GM19238 (cell line): ENCODE measurements around the gene RAP2C.
A peak's percentile ranks its signal among the peaks of the same experiment; 100 is the strongest.

Source experiments
- DNase-seq: peaks from one replicate; pipeline ENCODE4 v3.0.0; 2011; ENCODE audit warnings: low spot score; ENCODE audit not compliant: insufficient read length

Gene RAP2C

DNA sequence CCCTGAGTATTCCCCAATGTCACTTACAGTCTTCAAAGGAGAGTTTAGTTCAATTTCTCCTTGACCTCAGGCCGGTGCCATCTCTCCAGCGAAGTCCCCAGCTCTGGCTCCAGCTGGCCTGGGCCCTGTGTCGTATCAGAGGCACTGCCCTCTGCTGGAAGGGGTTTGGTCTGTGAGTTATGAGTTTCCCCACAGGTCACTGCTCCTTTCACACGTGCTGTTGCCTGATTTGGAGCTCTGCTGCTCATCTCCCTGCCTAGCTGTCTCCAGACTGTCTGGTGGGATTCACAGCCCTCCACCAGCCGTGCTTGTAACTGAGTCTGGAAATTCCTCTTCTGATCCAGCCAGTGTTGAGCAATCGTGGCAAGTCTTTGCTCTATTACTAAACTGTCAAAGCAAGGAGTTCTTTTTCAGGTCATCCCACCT lies at the start of gene RAP2C:
TSS of gene RAP2C (minus strand) at position 105 of the 426 bp plus-strand sequence. CDS start 2,179 bp downstream, outside the sequence.
- peak; percentile 29 for DNase-seq

DNA sequence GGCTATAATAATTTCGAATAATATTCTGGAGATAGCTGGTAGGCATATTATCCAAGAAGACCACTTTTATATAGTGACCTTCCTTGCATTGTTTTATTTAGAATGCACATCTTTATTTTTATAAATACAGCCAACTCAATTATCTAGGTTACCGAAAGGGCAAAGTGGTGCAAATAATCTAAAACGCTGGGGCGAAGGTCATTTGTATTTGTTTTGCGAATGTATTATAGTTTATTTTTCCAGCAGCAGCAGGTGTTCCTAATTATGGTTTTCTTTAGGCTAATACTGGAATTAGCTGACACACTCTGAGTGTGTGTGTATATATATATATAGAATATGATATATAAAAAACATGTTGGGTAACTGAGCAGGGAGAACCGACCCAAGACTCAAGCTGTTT lies 48.1 kb upstream of the RAP2C start:
- no peak for DNase-seq

DNA sequence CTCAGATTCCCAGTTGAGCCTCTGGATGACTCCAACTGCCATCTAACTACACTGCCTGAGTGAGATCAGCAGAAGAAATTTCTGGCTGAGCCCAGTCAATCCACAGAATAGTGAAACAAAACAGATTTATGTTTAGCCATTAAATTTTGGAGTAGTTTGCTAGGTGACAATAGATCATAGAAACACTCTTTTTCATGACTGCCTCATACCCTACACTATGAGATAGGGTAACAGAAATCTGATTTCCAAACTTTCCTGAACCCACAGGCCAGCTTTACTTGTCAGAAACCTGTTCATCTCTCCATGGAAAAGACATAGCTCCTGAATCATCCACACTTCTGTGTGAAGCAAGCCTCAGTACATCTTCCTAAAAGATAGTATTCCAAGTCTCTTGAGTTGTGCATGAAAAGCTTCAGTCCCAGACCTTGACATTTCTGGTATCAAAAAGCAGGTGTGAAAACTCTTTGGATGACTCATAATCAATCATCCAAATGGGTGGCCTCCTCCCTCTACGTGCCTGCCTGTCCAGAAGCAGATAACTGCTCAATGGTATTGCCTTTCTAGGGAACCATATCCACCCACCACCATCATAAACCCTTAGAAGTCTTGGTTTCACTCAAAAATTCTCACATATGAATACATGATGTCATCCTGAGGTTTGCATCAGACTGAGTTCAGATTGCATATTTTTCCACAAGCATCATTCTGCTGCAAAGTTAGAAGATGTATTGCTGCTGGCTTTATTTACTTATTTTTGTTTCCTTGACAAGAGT lies 47.5 kb upstream of the RAP2C start:
- no peak for DNase-seq

DNA sequence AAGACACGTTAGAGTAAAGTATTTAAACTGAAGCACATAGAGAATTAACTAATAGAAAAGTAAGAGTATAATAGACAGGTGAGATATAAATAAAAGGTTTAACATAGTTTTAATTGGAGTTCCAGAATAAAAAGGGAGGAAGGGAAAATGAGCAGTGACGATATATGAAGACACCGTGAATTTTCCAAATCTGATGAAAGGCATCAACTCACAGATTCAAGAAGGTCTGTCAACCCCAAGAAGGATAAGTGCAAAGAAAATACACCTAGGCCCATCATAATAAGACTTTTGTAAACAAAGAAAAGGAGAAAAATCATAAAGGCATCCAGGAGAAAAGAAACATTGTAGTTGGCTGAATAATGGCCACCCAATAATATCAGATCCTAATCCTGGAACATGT lies 43.9 kb upstream of the RAP2C start:
- DNase-seq: no peak

DNA sequence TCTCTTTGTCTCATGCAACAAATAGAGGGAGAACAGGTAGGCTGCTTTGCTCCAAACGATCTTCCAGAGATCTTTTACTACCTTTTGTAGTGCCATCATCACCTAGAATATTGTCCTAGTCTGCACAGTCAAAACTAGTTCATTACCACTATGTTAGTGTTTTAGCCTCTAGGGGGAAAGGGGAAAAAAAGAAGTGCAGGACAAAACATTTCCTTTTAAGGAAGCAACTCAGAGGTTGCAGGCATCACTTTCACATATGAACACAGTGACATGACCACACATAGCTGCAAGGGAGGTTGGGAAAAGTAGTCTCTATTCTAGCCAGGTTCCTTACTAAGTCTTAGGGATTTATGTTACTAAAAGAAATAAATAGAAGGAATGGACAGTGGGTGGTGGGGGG lies 39.3 kb upstream of the RAP2C start:
- DNase-seq: no peak

DNA sequence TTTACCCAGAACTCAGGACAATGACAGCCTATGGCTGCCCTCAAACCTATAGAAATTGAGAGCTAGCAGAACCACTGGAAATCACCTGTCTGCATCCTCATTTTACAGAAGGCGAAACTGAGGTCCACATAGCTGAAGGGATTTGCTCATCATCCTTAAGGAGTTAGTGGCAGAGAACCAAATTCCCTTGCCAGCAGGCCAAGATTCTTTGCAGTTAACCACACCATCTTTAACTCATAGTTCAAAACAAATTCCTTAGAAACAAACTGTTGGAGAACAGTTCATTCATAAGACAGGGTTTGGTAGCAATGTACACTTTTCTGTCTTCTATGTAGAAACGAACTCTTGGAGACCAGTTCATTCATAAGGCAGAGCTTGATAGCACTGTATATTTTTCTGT lies 37.9 kb upstream of the RAP2C start:
- no peak for DNase-seq

DNA sequence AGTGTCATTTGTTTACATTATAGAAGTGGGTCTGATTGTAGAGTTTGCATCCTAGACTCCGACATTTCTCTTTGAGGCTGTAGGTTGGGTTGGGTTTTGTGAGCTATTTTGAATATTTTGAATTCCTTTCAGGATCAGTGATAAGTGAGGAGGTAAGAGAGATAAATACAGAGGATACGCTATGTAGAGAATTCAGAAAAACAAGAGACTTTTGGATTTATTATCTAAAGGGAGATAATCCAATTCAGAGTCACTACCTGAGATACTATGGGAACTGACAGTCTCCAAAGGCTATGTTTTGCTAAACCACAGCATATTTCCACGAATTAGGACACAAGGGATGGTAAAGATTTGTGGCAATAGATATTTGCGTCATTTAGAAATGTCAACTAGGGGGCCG lies 16.9 kb upstream of the RAP2C start:
- DNase-seq: no peak

DNA sequence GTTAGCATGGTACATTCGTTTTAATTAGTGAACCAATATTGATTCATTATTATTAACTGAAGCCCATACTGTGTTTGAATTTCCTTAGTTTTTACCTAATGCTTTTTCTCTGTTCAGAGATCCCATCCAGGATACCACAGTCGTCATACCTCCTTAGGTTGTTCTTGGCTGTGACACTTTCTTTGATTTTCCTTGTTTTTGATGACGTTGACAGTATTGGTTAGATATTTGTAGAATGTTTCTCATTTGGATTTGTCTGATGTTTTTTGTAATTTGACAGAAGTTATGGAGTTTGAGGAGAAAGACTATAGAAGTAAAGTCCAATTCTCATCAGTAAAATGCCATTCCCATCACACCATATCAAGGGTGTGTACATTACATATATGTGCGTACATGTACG lies 16.2 kb upstream of the RAP2C start:
- DNase-seq: no peak

DNA sequence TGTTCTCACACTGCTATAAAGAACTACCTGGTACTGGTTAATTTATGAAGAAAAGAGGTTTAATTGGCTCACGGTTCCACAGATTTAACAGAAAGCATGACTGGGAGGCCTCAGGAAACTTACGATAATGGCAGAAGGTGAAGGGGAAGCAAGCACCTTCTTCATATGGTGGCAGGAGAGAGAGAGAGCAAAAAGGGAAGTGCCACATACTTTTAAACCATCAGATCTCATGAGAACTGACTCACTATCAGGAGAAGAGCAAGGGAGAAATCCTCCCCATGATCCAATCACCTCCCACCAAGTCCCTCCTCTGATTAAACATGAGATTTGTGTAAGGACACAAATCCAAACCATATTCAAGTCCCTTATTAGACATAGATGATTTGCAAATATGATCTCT lies 12.3 kb upstream of the RAP2C start:
- DNase-seq: no peak

DNA sequence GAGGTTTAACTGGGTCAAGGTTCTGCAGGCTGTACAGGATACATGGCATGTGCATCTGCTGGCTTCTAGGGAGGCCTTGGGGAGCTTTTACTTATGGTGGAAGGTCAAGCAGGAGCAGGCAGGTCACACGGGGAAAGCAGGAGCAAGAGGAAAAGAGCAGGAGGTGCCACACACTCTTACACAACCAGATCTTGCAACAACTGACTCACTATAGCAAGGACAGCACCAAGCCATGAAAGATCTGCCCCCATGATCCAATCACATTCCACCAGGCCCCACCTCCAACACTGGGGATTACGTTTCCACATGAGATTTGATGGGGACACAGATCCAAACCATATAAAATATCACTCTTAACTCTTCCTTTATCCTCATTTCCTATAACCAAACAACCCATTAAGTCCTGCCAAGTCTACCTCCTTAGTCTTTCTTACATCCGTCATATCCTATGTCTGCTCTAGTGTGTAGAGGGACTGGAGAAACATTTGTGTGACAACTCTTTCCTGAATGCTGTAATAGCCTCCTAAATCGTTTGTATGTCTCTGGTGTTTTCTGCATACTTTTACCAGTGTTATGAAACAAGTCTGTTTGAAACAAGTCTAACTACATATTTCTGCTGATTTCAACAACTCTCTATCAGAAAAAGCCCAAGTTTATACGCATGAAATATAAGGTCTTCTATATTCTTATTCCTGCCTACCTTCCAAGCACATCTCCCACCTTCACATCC lies 8.3 kb upstream of the RAP2C start:
- no peak for DNase-seq

DNA sequence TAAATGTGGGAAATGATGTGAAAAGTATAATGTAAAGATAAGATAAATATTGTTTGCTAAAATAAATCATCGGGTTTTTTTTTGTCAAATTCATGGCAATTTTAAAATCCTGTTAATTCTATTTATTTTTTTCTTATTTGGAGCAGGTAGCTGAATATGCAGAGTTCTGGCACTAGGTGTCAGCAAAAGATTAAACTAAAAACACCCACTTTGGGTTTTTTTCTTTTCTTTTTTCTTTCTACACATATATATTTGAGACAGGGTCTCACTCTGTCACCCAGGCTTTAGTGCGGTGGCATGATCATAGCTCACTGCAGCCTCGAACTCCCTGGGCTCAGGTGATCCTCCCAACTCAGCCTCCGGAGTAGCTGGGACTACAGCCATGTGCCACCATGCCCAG lies 6.9 kb upstream of the RAP2C start:
- DNase-seq: no peak

DNA sequence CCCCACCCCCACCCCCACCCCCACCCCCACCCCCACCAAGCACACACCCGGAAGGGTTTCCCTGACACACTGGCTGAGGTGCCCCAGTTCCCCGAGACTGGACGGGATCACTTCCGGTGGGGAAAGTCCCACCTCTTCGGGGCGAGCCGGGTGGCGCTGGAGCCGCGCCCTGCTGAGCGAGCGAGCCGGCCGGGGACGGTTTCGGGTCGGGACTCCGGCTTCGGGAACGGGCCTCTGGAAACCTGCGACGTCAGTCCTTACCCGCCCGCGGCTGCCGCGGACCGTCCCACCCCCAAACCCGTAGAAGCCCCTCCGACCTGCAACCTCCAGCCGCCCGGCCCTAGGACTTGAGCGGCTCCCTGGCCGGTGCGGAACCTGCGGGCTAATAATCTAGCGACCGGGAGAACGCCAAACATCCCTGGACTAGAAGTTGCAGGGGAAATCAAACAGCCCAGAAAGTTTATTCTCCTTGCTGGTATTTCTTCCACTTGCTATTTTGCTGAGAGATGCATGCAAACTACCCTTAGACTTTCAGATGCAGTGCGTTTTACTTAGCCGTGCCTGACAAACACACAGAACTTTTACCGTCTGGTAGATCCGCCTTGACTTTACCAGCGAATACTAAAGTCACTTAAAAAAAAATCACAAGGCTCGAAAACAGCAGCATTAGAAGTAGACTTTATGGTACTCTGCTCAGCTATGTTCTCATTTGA lies 991 bp downstream of the RAP2C start:
- peak; percentile 60 for DNase-seq

DNA sequence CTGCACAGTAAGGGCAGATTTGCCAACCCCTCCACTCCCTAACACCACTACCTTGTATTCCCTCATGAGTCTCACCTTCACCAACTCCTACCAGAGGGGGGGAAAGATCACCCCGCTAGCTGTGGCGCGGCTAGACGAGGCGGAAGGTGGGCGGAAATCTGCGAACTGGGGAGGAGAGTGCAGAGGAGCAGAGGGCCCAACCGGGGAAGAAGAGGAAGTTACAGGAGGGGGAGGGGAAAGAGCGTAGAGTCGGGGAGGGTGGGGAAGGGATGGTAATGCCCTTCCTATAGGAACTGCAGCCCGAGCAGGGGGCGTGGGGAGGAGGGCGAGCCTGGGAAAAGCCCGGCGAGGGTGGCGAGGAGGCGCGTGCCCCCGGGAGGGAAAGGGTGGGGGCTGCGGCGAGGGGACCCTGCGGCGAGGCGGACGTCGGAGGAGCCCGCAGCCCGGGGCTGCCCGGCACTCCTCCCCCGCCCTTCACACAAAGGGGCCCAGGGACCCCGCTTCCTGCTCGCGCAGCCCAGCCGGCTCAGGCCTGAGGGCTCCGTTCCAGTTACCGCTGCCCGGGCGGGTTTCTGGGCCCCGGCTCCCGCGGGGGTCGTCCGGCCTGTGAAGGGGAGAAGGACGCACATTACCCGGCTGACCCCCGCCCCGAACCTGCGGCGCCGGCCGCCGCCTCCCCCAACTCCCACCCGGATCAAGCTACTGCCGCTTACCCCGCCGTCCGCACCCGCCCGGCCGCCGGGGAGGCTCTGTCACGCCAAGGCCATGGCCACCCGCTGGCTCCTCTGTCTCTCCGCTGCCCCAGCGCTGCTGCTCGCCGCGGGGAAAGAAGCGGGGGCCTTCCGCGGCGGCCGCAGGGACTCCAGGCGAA lies 1.8 kb downstream of the RAP2C start:
- DNase-seq: peak; percentile 45

DNA sequence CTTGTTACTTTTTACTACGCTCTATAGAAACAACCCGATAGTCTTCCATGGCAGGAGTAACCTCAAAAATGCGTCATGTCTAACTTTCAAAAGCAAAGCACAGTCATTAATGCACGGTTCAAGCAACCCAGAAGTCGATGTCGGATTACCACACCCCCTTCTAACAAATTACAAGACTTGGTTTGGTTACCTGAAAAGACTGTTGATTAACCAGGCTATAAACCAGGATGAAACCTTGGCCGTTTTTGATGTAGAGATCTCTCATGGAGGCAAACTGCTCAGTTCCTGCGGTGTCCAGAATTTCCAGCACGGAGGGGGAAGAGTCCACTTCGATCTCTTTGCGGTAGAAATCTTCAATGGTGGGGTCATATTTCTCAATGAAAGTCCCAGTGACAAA lies 2.4 kb downstream of the RAP2C start:
- DNase-seq: no peak

DNA sequence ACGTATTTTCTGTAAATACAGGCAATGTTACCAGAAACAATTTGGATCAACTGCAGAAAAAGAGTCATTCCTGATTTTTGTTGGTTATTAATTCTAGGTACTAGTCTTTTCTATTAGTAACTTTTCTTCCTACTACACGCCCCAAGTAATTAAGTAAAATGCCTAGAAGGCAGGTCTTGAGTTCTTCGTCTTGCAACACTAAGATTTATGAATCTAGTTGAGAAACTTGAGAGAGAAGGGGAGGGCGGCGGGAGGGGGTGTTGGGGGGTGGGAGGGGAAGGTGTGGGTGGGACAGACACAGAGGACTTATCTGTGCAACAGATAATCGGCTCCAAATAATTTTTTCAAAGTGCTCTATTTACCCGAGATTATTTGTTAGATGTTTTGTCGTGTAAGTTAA lies 3.0 kb downstream of the RAP2C start:
- DNase-seq: no peak

DNA sequence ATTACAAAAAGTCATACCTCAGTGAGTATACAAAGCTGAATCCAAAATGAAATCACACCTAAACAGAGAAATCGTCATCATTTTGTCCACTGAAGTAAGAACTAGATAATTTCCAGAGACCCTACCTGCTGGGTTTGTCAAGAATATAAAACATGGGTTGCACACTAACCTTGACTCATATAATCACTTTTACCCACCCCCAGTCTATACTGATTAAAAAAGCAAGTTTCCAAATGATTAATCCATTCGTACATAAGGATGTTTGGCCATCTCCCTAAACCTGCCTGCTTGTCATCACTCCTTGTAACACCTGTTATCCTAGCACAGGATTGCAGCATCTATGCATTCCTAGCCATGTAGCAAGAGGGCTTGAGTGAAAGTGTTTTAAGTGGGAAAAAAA lies 4.7 kb downstream of the RAP2C start:
- no peak for DNase-seq

DNA sequence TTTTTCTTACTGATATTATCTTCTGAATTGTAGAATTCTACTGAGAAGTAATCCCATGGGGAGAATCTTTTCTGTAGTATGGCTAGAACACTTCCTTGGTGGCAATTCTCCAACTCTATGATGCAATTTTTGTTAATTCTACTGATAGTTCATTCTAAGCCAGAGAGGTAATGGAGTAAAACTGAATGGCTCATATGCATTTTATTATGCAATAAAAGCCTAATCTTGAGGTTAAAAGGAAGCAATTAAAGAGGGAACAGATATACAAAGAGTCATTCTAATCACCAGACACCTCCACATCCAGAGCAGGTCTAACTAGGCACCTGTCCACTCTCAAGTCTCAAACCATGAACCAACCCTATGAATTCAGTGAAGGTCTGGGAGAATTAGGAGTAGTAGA lies 9.7 kb downstream of the RAP2C start:
- no peak for DNase-seq

DNA sequence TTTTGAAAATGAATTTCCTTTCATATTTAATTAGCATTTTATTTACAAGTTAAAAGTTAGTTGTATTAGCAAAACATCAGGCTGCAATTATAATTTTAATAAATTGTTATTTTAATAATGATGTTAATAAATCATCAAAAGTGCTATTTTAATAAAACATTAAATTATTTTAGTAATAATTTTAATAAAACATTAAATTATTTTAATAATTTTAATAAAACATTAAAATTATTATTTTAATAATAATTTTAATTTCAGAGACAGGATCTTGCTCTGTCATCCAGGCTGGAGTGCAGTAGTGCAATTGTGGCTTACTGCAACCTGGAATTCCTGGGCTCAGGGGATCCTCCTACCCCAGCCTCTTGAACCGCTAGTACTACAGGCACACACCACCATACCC lies 10.8 kb downstream of the RAP2C start:
- DNase-seq: no peak

DNA sequence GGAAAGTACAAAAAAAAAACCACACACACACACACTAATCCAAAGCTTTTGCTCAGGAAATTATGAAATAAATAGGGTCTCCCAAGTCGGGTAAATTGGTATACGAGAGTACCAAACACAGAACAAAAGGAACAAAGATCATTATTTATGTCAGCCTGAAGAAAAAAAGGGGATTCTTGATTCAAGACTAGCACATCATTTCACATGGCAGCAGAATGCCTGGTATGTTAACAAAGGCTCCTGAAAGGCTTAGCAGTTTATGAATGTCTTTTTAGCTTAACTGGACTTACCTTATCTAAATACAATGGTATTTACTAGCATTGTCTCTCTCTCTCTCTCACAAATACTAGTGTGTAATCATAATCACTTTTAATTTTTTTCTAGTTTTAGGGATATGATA lies 11.3 kb downstream of the RAP2C start:
- DNase-seq: no peak

DNA sequence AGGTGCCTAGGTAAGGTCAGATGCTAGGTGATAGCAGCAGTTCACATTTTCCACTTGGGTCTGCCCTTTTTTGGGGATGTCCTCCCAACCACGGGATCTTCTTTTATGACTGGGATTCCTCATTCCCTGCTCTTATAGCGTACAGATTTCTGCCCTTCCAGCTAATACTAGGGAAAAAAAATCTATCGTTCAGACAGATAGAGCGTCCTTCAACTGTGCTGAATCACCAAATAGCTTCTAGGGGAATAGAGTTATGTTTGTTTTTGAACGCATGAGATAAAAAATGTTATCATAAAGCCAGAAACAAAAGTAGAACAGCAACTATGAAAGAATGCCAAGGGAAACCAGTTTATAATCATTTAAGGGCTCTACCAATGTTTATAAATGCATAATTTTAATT lies 13.0 kb downstream of the RAP2C start:
- DNase-seq: no peak

DNA sequence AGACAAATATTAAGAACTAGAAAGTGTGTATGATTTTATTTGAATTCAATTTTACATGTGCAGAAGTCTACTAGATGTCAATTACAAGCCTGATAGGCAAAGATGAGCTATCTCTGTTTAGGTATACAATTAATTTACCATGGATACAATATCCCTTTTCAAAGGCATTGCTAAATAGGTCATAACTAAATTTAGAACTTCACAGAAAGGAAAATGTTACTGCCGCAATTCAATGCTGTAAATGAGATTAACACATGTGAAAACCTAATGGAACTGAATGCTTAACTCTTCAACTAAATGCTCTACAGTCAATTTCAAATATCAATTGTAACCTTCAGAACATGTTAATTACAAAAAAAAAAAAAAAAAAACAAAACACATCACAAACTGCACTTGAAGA lies 14.6 kb downstream of the RAP2C start:
- DNase-seq: no peak
